Measurements from ENCODE around the gene AS3MT.
"Not testable (repeated sequence)": the region's sequence is repeated elsewhere in the genome, so short reads cannot be mapped to it uniquely, and the experiment has no call there.

The AS3MT gene

DNA sequence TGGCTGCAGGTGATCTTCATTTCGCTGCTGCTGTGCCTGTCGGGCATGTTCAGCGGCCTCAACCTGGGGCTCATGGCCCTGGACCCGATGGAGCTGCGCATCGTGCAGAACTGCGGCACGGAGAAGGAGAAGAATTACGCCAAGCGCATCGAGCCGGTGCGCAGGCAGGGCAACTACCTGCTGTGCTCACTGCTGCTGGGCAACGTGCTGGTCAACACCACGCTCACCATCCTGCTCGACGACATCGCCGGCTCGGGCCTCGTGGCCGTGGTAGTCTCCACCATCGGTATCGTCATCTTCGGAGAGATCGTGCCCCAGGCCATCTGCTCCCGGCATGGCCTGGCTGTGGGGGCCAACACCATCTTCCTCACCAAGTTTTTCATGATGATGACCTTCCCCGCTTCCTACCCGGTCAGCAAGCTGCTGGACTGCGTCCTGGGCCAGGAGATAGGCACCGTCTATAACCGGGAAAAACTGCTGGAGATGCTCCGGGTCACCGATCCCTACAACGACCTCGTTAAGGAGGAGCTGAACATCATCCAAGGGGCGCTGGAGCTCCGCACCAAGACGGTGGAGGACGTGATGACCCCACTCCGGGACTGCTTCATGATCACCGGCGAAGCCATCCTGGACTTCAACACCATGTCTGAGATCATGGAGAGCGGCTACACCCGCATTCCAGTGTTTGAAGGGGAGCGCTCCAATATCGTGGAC, 50.1 kb downstream of the AS3MT start:
- DNase-seq = peak in 19 of 51 donors; percentile 4 to 38 (median 15)

DNA sequence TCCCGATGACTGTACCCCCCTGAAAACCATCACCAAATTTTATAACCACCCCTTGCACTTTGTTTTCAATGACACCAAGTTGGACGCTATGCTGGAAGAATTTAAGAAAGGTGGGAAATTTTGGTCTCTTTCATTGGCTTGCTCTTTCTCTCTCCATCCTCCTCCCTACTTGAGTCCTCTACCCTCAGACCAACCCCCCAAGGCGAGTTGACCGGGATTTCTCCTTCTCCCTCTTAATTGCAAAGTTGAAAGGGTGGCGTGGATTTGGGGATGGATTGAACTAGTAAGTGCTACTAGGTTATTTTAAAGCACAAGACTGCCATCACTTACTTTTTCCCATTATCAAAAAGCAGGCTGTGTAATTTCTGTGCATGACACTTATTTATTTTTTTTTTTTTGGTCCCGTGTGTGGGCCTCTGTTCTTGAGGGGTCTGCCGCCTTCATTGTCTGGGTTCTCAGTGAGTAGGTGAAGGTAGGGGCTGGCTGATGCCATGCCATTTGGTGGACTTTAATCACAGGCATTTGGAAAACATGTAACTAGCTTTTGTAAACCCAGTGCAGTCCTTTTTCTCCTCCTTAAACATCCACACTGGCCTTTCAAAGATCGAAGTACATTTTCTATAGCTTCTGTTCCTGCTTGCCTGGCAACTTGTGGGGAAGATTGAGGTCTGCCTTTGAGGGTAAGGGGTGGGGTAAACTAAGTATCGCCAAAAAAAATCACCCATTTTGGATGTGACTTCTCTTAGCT, 50.9 kb downstream of the AS3MT start:
- DNase-seq = peak in 1 of 51 donors; percentile 1

GRCh38 chr10:102923601-102924000, 54.3 kb downstream of the AS3MT start:
- DNase-seq = no peak

- no peak for DNase-seq
Observed at GRCh38 chr10:102926842-102927241, 57.6 kb downstream of the AS3MT start.

- DNase-seq = no peak
Observed at GRCh38 chr10:102927311-102928010, 58.2 kb downstream of the AS3MT start.

GRCh38 chr10:102928442-102928841, 59.2 kb downstream of the AS3MT start:
- DNase-seq = not testable (repeated sequence)

DNA sequence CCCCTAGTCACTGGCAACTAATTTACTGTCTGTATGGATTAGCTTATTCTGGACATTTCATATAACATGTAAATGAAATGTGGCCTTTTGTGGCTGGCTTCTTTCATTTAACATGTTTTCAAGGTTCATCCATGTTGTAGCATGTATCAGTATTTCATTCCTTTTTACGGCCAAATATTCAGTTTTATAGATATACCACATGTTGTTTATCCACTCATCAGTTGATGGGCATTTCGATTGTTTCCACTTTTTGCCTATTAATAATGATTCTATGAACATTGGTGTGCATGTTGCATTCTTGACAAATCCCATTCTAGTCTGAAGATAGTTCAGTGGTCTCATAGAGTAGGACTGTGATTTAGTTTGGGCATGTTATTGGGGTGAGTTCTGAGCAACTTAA, 61.5 kb downstream of the AS3MT start:
- DNase-seq = no peak

- no peak for DNase-seq
Observed at GRCh38 chr10:102931643-102932042, 62.4 kb downstream of the AS3MT start.

DNA sequence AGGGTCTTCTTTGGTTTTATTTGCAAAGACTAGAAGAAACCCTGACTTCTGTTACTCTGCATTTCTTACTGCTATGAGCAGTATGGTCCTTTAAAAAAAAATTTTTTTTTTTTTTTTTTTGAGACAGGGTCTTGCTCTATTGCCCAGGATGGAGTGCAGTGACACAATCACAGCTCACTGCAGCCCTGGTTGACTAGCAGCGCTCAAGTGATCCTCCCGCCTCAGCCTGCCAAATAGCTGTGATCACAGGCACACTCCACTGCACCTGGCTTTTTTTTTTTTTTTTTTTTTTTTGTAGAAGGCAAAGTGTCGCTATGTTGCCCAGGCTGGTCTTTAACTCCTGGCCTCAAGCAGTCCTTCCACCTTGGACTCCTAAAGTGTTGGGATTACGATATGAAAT, 66.2 kb downstream of the AS3MT start:
- no peak for DNase-seq

DNA sequence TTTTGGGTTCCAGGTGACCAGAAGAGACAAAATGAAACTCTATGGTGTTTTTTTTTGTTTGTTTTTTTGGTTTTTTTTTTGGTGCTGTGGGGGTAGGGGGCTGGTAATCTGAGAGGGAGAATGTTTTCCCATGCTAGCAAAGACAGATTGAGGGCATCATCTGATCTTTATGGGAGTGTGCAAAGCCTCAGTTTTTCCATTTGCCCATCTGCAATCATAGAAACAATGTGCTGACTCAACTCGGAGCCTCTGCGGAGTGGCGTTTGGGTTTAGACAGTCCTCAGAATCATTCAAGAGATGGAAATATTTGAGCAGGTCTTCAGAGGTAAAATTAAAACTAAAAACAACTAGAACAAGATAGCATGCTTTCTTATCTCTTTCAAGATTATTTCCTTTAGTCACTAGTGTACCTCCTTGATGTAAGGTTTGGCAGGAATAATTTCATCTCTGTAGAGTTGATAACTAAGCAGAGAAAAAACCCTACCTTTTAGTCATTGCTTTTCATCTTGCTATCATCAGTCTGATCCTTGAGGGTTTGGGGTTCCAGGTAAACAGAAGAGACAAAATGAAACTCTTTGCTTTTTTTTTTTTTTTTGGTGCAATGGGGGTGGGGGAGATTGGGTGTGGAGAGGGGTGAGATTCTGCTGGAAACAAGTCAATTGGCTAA, 66.8 kb downstream of the AS3MT start:
- no peak for DNase-seq

DNA sequence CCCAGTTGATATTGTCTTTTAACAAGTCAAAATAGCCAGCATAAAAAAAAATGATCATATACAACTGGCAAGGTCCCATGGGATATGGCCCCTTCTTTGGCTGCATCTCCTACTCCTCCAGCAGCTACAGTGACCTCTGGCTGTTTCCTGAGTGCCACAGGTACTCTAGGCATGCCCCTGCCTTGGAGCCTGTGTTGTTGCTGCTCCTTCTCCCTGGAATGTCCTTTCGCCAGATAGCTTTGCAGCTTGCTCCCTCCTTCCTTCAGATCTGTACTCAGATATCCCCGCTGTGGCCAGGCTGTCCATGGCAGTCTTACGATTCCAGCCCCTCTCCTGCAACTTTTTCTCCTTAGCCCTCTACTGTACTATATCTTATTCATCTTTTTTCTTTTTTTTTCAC, 72.1 kb downstream of the AS3MT start:
- DNase-seq = no peak

GRCh38 chr10:102945449-102945848, 76.2 kb downstream of the AS3MT start:
- no peak for DNase-seq

GRCh38 chr10:102945962-102946361, 76.7 kb downstream of the AS3MT start:
- no peak for DNase-seq

GRCh38 chr10:102946992-102947391, 77.7 kb downstream of the AS3MT start:
- no peak for DNase-seq

GRCh38 chr10:102948176-102948575, 78.9 kb downstream of the AS3MT start:
- peak in 1 of 51 donors; percentile 37 for DNase-seq

GRCh38 chr10:102948786-102949185, 79.5 kb downstream of the AS3MT start:
- no peak for DNase-seq

DNA sequence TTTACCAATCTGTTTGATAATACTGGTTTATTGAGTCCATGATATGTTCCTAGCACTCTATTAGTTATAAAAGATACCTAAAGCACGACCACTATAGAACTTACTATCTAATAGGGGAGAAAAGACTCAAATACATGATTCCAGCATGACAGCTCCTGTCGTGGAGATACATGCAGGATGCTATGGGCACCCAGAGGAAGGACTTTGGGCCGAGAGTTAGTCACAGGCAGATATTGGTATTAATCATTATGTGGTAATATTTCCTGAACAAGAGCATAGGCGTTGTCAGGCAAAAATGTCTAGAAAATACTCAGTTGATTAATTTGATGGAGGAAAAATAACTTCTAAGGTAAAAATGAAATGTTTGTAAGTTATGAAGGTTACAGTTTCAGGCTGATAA, 80.6 kb downstream of the AS3MT start:
- no peak for DNase-seq

DNA sequence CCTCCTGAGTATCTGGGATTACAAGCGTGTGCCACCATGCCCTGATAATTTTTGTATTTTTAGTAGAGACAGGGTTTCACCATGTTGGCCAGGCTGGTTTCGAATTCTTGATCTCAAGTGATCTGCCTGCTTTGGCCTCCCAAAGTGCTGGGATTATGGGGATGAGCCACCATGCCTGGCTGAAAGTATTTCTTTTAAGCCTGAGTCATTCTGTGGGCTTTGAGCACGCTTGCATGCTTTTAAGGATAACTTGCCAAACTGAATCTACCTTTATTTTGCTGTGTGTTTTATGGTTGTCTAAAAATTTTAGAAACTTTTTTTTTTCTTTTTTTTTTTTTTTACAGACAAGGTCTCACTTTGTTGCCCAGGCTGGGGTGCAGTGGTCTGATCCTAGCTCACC, 82.0 kb downstream of the AS3MT start:
- DNase-seq = no peak
